Stimulated activated CD8-positive, alpha-beta memory T cell treated with anti-CD3 and anti-CD28 coated beads, Interleukin-4, amount 100 ng/mL, for 1 hour (primary cell): Measurements from ENCODE around the gene MSRB3.

ENCODE experiments used
- DNase-seq, 2 donors: peaks; one replicate each; pipeline ENCODE4 v3.0.0-alpha.2; 2020; ENCODE audit warnings: low read depth in 2 of 2, low spot score in 1 of 2

MSRB3 gene

GRCh38 chr12:65495233-65495632, 216.8 kb downstream of the MSRB3 start:
- DNase-seq: no peak

- DNase-seq: no peak
Measured at GRCh38 chr12:65496617-65497016, 218.1 kb downstream of the MSRB3 start.

GRCh38 chr12:65497660-65498059, 219.2 kb downstream of the MSRB3 start:
- no peak for DNase-seq

GRCh38 chr12:65499167-65499566, 220.7 kb downstream of the MSRB3 start:
- no peak for DNase-seq

- no peak for DNase-seq
Measured at GRCh38 chr12:65500091-65500900, 221.8 kb downstream of the MSRB3 start.

GRCh38 chr12:65501093-65501621, 222.7 kb downstream of the MSRB3 start:
- DNase-seq: no peak

GRCh38 chr12:65501935-65502334, 223.5 kb downstream of the MSRB3 start:
- DNase-seq: no peak

GRCh38 chr12:65504417-65504816, 225.9 kb downstream of the MSRB3 start:
- no peak for DNase-seq

- DNase-seq: no peak
Measured at GRCh38 chr12:65505386-65506121, 227.1 kb downstream of the MSRB3 start.

GRCh38 chr12:65508276-65509035, 230.0 kb downstream of the MSRB3 start:
- no peak for DNase-seq

- DNase-seq: no peak
Measured at GRCh38 chr12:65510007-65510406, 231.5 kb downstream of the MSRB3 start.

- no peak for DNase-seq
Measured at GRCh38 chr12:65510584-65511050, 232.1 kb downstream of the MSRB3 start.

GRCh38 chr12:65511134-65511834, 232.8 kb downstream of the MSRB3 start:
- no peak for DNase-seq

- no peak for DNase-seq
Measured at GRCh38 chr12:65511912-65512311, 233.4 kb downstream of the MSRB3 start.
